GM21576 (cell line): ENCODE results near the gene C1orf198.

Experiments used
- ATAC-seq: cut with Tn5 transposase; IDR thresholded peaks from one replicate; pipeline ENCODE4 v1.9.1; 2021; ENCODE audit warnings: mild to moderate bottlenecking, moderate library complexity; ENCODE audit not compliant: unreplicated experiment

The C1orf198 gene

GRCh38 chr1:230836793-230837192 is 31.5 kb downstream of the C1orf198 start:
- no peak for ATAC-seq

GRCh38 chr1:230836347-230836746 is 32.0 kb downstream of the C1orf198 start:
- ATAC-seq, result no peak

- no peak for ATAC-seq
These were observed 34.0 kb downstream of the C1orf198 start for GRCh38 chr1:230834292-230834691.

- ATAC-seq, result no peak
These were observed 34.8 kb downstream of the C1orf198 start for GRCh38 chr1:230833511-230833910.

- no peak for ATAC-seq
These were observed 35.8 kb downstream of the C1orf198 start for GRCh38 chr1:230832476-230832875.

GRCh38 chr1:230831771-230832170 is 36.5 kb downstream of the C1orf198 start:
- no peak for ATAC-seq

- no peak for ATAC-seq
These were observed 39.9 kb downstream of the C1orf198 start for GRCh38 chr1:230828421-230828820.

GRCh38 chr1:230827801-230828200 is 40.5 kb downstream of the C1orf198 start:
- ATAC-seq, result no peak

- no peak for ATAC-seq
These were observed 41.1 kb downstream of the C1orf198 start for GRCh38 chr1:230827081-230827681.

- no peak for ATAC-seq
These were observed 42.0 kb downstream of the C1orf198 start for GRCh38 chr1:230826166-230826875.

GRCh38 chr1:230825761-230826160 is 42.6 kb downstream of the C1orf198 start:
- no peak for ATAC-seq

- ATAC-seq, result no peak
These were observed 43.2 kb downstream of the C1orf198 start for GRCh38 chr1:230824919-230825721.

GRCh38 chr1:230824551-230824918 is 43.8 kb downstream of the C1orf198 start:
- no peak for ATAC-seq

GRCh38 chr1:230823931-230824381 is 44.4 kb downstream of the C1orf198 start:
- no peak for ATAC-seq

GRCh38 chr1:230823426-230823825 is 44.9 kb downstream of the C1orf198 start:
- no peak for ATAC-seq

- no peak for ATAC-seq
These were observed 46.2 kb downstream of the C1orf198 start for GRCh38 chr1:230822092-230822581.

- ATAC-seq, result no peak
These were observed 47.0 kb downstream of the C1orf198 start for GRCh38 chr1:230821346-230821745.

GRCh38 chr1:230820568-230820967 is 47.8 kb downstream of the C1orf198 start:
- no peak for ATAC-seq

GRCh38 chr1:230819976-230820375 is 48.3 kb downstream of the C1orf198 start:
- no peak for ATAC-seq

GRCh38 chr1:230818901-230819300 is 49.4 kb downstream of the C1orf198 start:
- no peak for ATAC-seq

- ATAC-seq, result no peak
These were observed 50.0 kb downstream of the C1orf198 start for GRCh38 chr1:230818367-230818766.

GRCh38 chr1:230816018-230816417 is 52.3 kb downstream of the C1orf198 start:
- no peak for ATAC-seq
